GM12891 (cell line): Measurements from ENCODE around the gene GGTA1.

Experiments used
- PAX5 ChIP-seq: IDR thresholded peaks from 2 replicates; pipeline ENCODE4 v1.6.1; 2011; ENCODE audit warnings: low read length, moderate library complexity, mild to moderate bottlenecking; ENCODE audit not compliant: insufficient read depth, severe bottlenecking
- POLR2A ChIP-seq: IDR thresholded peaks from 2 replicates; pipeline ENCODE4 v1.6.1; 2011; ENCODE audit warnings: low read depth, low read length, control low read depth
- POLR2AphosphoS5 ChIP-seq: IDR thresholded peaks from 2 replicates; pipeline ENCODE4 v1.6.1; 2011; ENCODE audit warnings: low read depth, low read length, control low read depth

- TF ChIP-seq POLR2A: no peak
- TF ChIP-seq POLR2AphosphoS5: no peak
- TF ChIP-seq PAX5: no peak
These were observed 44.0 kb downstream of the GGTA1 start for GRCh38 chr9:121455527-121456239.
